LNCAP (cell line): ENCODE results near the gene STOML1.

Source experiments
- CTCF ChIP-seq: fragments of 450-650 bp; IDR thresholded peaks from 2 replicates; pipeline ENCODE4 v1.5.1; 2017; ENCODE audit warnings: mild to moderate bottlenecking

STOML1 gene

GRCh38 chr15:73983773-73984172 lies 8.3 kb downstream of the STOML1 start:
- no peak for TF ChIP-seq CTCF

- no peak for TF ChIP-seq CTCF
These were observed 8.8 kb downstream of the STOML1 start for GRCh38 chr15:73983211-73983727.

GRCh38 chr15:73982222-73982962 lies 9.7 kb downstream of the STOML1 start:
- TF ChIP-seq CTCF, result no peak

GRCh38 chr15:73981761-73982221 lies 10.3 kb downstream of the STOML1 start:
- TF ChIP-seq CTCF, result no peak

GRCh38 chr15:73979636-73980035 lies 12.5 kb downstream of the STOML1 start:
- no peak for TF ChIP-seq CTCF

- TF ChIP-seq CTCF, result no peak
These were observed 13.2 kb downstream of the STOML1 start for GRCh38 chr15:73978896-73979295.

- peak; percentile 80 for TF ChIP-seq CTCF
These were observed 19.0 kb downstream of the STOML1 start for GRCh38 chr15:73972984-73973682.
